ENCODE results near the gene TEX29.

TEX29 gene

GRCh38 chr13:111289251-111289650 is 31.2 kb upstream of the TEX29 start:
- no peak for DNase-seq (ENCODE audit: low read depth in 1 of 2, low spot score in 1 of 2)

DNA sequence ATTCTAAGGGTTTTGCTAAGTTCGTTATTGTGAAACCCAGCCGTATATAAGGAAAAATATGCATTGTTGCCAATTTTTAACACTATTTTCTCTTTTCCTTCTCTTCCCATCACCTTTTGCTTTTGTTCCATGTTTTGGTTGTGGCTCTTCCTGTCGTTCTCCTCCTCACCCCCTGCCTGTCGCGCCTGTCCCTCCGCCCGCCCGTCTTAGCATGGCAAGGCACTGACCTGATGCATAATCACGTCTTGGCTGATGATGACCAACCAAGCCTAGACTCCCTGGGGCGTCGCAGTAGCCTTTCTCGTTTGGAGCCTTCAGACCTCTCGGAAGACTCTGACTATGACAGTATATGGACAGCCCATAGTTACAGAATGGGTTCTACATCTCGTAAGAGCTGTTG is 28.5 kb upstream of the TEX29 start:
- DNase-seq (ENCODE audit: low read depth in 1 of 2, low spot score in 1 of 2), result no peak

GRCh38 chr13:111292710-111293485 is 27.5 kb upstream of the TEX29 start:
- no peak for DNase-seq (ENCODE audit: low read depth in 1 of 2, low spot score in 1 of 2)

DNA sequence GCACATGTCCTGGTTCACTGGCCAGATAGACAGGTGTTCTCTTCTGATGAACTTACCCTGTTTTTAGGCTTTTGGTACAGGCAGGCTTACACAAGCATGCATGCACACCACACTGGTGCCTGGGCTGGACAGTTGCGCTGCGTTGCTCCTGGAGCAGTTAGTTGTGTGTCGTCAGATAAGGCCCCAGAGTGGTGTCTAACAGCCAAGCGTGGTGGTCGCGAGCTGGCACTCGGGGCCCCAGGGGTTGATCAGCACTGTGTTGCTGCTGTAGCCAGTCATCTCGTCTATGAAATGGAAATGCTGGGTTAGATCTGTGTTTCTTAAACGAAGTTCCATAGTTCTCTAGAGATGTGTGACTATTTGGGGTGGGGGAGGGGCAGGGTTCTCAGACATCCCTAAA is 24.6 kb upstream of the TEX29 start:
- DNase-seq (ENCODE audit: low read depth in 1 of 2, low spot score in 1 of 2), result no peak

DNA sequence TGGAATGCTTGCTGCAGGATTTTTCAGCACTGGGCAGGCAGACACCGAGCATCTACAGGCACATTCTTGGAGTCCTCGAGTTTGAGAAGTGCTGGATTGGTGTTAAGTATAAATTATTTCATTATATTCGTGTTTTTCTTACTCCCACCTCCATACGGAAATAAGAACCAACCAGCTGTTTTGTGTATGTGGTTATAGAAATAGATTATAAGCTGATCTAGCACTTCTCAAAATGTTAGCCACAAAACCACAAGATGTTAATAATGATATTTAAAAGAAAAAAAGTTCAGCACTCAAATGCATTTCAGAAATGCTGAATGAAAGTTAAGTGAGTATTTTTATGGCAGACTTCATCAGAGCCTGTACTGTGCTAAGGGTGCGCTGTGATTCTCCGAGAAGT is 24.0 kb upstream of the TEX29 start:
- DNase-seq (ENCODE audit: low read depth in 1 of 2, low spot score in 1 of 2), result no peak

- no peak for DNase-seq (ENCODE audit: low read depth in 1 of 2, low spot score in 1 of 2)
These were observed 22.0 kb upstream of the TEX29 start for GRCh38 chr13:111298214-111298975.

DNA sequence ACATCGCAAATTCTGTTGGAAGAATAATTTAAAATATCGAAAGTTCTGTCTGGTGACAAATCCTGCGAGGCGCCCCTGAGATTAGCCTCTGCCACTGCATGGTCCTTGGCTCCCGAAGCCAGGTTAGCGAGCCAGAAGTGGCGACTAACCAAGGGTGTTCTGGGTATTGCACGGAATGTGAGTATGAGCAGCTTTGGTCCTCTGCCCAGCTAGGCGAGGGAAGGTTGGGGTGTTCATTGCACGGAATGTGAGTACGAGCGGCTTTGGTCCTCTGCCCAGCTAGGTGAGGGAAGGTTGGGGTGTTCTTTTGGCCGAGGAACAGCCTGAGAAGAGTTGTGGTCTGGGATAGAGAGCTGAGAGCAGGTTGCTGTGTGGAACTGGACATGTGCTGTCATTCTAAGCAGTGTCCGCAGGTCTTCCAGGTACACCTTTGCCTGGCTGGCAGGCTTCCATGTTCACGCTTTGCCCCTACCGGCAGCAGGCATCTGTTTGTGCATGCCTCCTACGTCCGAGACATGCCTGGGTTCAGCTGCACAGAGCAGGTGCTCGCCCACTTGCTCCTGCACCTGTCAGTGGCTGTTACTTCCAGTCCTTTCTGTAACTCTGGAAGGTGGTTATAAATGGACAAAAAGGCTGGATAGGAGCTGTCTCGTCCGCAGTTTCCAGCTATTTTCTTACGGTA is 18.3 kb upstream of the TEX29 start:
- DNase-seq (ENCODE audit: low read depth in 1 of 2, low spot score in 1 of 2), result no peak

GRCh38 chr13:111303559-111303958 is 16.9 kb upstream of the TEX29 start:
- no peak for DNase-seq (ENCODE audit: low read depth in 1 of 2, low spot score in 1 of 2)

DNA sequence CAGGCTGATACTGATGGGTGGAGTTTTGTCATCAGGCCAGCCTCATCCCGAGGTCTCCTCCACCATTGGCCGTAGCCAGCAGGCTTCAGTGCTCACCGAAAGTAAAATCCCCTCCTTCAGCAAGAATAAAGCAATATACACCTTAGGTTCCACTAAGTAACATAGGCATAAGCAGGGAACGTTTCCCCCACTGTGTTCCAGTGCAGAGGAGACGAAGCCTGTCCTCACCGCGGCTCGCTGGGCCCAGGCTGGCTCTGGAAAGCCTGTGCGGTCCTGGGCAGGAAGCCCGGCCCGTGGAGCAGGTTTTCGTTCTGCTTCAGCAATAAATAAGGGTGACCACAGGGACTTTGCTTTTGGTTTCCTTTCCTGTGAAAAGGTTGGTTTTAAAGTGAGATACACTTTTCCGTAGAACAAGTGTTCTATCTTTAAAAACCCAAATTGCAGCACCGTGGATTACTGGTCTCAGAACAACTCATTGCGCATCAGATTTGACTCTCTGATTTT is 16.3 kb upstream of the TEX29 start:
- no peak for DNase-seq (ENCODE audit: low read depth in 1 of 2, low spot score in 1 of 2)

- no peak for DNase-seq (ENCODE audit: low read depth in 1 of 2, low spot score in 1 of 2)
These were observed 15.7 kb upstream of the TEX29 start for GRCh38 chr13:111304603-111305289.

DNA sequence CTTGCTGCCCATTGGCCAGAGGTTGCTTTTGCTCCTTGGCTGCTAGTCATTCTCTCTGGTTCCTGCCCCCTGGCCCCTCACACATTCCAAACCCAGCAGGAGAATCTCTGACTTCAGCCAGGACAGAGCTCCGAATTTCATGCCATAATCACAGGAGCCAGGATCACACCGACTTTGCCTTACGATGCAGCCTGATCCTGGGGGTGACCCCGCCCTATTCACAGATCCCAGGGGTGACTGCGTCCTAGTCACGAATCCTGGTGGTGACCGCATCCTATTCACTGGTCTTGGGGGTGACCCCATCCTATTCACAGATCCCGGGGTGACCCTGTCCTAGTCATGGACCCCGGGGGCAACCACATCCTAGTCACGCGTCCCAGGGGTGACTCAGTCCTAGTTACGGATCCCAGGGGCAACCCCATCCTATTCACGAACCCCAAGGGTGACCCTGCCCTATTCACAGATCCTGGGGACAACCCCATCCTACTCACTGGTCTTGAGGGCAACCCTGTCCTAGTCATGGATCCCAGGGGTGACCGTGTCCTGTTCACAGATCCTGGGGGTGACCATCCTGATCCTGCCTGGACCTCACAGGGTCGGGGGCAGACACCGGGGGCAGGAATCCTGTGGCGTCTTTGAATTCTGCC is 7.4 kb upstream of the TEX29 start:
- DNase-seq (ENCODE audit: low read depth in 1 of 2, low spot score in 1 of 2), result no peak

DNA sequence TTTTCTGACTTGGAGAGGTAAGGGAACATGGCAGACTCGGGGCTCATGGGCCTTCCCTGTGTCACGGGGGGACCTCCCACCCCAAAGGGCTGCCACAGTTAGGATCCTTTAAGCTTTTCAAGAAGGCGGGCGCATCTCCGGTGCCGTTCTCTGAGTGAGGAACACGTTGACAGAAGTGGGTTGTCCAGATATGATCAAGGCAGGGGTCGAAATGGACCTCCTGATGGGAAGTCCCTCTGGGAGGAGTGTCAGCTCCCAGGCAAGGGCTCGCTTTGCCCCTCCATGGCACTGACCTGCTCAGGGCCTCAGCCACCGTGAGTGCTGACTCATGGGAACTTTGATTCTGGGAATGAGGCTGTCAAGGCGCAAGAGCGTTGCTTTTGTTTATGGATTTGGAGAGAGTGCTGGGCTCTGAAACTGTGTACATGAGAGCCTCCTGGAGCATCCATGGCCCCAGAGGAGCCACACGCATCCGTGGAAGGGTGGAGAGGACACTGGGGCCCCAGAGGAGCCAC is 6.5 kb upstream of the TEX29 start:
- DNase-seq (ENCODE audit: low read depth in 1 of 2, low spot score in 1 of 2), result no peak

GRCh38 chr13:111314852-111315251 is 5.6 kb upstream of the TEX29 start:
- no peak for DNase-seq (ENCODE audit: low read depth in 1 of 2, low spot score in 1 of 2)

DNA sequence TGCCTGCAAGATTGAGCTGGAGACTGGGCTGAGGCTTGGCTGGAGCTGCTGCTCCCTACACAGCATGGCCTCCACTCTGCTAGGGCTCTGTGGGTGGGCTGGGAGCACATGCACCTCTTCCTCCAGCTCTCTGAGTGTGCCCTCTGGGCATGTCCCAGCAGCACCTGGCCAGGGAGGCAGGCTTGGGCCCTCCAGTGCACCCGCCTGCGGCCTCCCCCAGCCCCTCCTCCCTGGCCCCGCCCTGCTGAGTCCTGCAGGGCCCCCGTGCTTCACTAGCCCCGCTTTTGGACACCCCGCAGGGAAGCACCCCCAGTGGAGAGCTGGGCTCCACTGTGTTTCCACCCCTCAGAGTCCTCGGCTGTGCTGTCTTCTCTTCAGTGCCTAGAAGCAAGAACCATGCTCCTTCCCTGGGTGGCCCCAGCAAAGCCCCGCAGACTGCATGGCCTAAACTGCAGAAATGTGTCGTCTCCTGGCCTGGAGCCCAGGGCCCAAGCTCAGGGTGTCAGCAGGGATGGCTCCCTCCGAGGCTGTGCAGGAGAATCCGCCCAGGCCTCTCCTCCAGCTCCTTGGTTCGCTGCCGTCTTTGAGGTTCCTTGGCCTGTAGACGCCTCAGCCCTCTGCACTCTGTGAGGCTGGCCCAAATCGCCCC is 5.0 kb upstream of the TEX29 start:
- DNase-seq (ENCODE audit: low read depth in 1 of 2, low spot score in 1 of 2), result no peak

GRCh38 chr13:111316161-111316730 is 4.2 kb upstream of the TEX29 start:
- no peak for DNase-seq (ENCODE audit: low read depth in 1 of 2, low spot score in 1 of 2)

DNA sequence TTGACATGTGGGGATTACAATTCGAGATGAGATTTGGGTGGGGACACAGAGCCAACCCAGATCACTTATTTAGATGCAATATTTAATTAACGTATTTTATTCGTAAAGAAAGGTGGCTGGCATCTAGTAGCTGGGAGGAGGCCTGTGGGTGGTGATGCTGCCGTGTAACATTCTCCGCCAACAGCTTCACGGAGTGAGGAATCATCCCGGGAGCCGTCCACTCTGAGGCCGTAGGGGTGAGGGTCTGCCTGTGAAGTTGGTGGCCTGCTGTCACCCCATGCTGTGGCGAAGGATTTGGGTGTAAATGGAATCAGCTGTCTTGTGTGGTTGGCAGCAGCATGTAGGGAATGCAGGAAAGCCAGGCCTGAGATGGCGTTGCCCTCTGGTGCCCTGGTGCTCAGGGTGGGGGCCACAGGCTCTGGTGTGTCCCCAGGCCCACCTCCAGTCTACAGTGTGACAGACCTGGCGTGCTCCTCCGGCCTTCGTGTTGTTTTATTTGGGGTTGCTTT is 3.3 kb upstream of the TEX29 start:
- no peak for DNase-seq (ENCODE audit: low read depth in 1 of 2, low spot score in 1 of 2)

- DNase-seq (ENCODE audit: low read depth in 1 of 2, low spot score in 1 of 2), result no peak
These were observed 2.7 kb upstream of the TEX29 start for GRCh38 chr13:111317571-111318345.

- no peak for DNase-seq (ENCODE audit: low read depth in 1 of 2, low spot score in 1 of 2)
These were observed 2.1 kb upstream of the TEX29 start for GRCh38 chr13:111318386-111318785.

- DNase-seq (ENCODE audit: low read depth in 1 of 2, low spot score in 1 of 2), result no peak
These were observed 921 bp upstream of the TEX29 start for GRCh38 chr13:111319521-111319920.
